Measurements from ENCODE around the gene HAL.

GRCh38 chr12:95993907-95994306, 2.2 kb downstream of the HAL start:
- TF ChIP-seq TAF1 (IDR thresholded peaks at IDR 0.05; ENCODE audit: borderline replicate concordance, low read depth, low read length) (no peak), CTCF (IDR thresholded peaks at IDR 0.05) (no peak), JUND (IDR thresholded peaks at IDR 0.05) (no peak), POLR2AphosphoS5 (IDR thresholded peaks at IDR 0.05; ENCODE audit: low read depth, low read length) (no peak), EP300 (IDR thresholded peaks at IDR 0.05; ENCODE audit: borderline replicate concordance in 1 of 2, low read depth in 1 of 2, low read length in 1 of 2) (no peak), RXRA (IDR thresholded peaks at IDR 0.05; ENCODE audit: borderline replicate concordance, low read depth) (no peak), USF1 (IDR thresholded peaks at IDR 0.05; ENCODE audit: borderline replicate concordance, low read depth) (no peak), FOXM1 (IDR thresholded peaks at IDR 0.05; ENCODE audit: low read depth) (no peak), TCF12 (IDR thresholded peaks at IDR 0.05) (no peak), SIN3A (IDR thresholded peaks at IDR 0.05; ENCODE audit: borderline replicate concordance, low read depth, low read length) (no peak)
